GM19238 (cell line): ENCODE measurements around the gene NUP58.
A peak's percentile ranks its signal among the peaks of the same experiment; 100 is the strongest.

Experiments
- DNase-seq: peaks from one replicate; pipeline ENCODE4 v3.0.0; 2011; ENCODE audit warnings: low spot score; ENCODE audit not compliant: insufficient read length

The NUP58 gene

DNA sequence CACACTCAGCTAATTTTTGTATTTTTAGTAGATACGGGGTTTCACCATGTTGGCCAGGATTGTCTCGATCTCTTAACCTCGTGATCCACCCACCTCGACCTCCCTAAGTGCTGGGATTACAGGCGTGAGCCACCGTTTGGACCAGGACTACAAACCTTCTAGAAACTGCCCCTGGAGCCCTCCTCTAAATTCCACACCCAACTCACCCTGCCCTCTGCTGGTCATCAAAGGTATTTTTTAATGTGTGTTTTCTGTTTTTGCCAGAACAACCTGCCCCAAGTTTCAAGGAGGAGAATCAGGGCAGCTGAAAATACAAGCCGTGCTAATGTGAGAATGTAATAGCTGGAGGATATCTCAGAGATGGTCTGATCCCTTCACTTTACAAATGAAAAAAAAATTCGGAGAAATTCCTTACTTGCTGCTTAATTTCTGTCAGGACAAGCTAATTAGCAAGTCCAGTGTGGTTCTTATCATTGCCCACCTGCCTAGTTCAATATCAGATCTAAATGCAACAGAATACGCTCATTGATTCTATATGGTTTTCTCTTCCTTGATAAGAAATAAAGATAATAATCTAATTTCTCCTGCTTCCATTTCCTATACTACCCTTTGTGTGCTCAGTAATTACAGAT, 74.4 kb downstream of the NUP58 start:
- DNase-seq: peak; percentile 33

DNA sequence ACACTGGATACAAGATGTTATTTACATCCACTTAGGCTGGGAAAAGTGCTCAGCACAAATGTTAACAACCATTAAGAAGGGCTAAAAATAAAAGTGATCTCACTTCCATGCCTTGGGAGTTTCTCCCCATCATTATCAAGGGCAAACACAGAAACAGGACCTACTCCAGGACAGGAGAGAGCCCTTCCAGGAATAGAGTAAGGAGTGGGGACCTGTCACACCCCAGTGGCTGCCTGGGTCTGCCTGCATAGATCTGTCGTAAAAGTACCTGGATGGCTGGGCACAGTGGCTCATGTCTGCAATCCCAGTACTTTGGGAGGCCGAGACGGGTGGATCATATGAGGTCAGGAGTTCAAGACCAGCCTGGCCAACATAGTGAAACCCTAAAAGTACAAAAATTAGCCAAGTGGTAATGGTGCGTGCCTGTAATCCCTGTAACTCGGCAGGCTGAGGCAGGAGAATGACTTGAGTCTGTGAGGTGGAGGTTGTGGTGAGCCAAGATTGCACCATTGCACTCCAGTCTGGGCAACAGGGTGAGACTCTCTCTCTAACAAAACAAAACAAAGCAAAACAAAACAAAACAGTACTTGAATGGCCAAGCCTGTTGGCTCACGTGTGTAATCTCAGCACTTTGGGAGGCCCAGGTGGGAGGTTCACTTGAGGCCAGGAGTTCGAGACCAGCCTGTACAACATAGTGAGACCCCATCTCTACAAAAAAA, 76.0 kb downstream of the NUP58 start:
- DNase-seq: no peak

DNA sequence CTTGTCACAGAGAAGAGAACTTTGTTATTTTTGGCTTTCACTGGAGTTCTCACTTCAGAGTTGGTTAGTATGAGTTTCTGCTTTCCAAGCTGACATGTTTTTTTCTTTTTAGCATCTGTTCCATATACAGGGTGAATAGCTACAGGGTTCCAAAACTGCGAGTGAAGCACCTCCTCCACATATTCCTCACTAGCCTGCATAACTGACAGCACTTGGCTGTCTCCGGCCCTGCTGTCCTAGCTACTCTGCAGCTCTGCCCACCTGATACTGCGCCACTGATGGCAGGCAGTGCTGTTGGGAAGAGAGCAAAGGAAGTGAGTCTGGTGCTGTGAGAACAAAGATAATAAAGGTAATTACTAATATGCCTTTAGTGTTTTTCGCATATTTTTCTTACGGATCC, 77.1 kb downstream of the NUP58 start:
- no peak for DNase-seq

DNA sequence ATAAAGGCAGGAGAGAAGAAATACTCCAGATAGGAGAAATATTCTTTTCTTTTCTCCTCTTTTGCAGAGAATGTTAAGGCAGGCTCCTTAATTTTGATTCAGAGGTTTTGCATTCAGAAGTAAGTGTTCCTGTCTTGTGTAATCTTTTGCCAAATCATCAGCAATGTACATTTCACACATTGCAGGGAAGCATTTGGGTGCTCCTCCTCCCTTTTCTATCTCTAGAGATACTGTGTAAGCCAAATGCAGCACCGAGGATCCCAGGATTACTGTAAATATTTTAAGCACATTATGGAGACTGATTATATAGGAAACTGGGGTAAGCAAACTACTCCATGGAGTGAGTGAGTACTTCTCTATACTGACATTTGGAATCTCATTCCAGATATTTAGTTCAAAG, 77.6 kb downstream of the NUP58 start:
- no peak for DNase-seq

DNA sequence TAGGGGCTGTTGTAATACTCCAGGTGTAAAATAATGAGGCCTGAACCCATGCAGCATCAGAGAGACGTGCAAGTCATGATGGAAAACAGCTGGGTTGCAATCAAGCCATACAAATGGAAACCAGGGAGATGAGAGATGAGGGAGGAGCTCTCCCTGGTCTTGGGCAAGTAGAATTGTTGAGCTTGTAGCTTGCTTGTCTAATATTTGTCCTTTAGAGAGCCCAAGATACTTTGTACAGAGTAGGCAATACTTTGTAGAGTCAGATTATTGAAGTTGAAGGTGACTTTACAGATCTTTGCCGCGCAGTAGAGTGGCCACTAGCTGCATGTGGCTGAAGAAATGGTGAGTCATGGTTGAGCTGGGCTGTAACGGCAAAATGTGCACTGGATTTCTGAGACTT, 78.7 kb downstream of the NUP58 start:
- DNase-seq: no peak

DNA sequence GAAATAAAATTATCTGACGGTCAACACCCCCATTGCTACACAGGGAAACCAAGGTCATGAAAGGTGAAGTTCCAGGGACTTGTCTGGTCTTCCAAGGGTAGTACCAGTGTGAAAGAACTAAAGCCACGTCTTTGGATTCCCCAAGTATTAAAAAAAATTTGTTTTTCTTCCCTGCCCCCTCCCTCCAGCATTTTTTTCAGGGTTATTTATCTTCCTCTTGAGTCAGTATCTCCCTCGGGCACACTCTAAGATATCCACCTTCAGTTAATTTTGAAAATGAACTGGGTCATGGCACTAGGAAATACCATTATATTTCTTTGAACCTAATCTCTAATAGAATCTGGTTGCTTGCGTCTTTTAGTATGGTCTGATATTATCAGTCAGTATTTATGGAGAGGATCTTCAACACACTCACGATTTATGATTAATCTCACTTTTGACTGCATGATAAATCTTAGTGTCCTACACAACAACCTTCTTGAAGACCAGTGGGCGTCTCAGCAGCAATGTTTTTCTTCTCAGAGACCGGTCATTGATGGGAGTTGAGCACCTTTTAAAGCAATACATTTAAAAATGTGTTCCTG, 79.4 kb downstream of the NUP58 start:
- no peak for DNase-seq

DNA sequence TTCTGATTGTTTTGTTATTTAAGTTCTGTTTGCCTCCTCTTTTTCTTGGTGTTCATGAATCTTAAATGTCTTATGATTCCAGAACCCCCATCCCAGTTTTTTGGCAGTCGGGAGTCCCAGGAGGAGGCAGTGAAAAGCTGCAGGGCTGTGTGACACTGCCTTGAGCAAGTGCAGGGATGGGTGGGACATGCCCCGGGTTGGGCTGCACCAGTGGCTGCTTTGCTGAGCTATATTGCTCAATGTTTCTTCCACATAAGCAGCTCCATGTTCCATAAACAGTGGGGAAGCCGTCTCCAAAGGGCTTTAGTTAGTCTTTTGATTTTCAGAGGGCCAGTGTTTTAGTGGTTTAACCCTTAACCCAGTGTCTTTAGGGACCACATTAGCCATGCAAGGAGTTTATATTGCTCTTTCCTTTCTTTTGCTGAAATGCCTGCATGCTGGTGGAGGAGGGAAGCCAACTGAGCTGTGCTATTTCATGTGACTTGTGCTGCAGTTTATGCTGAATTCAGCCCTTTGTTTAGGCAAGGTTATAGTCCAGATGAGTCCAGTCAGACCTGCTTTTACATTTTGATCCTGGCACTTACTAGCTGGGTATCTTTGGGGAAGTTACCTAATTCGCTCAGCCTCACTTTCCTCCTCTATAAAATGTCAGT, 83.5 kb downstream of the NUP58 start:
- no peak for DNase-seq

DNA sequence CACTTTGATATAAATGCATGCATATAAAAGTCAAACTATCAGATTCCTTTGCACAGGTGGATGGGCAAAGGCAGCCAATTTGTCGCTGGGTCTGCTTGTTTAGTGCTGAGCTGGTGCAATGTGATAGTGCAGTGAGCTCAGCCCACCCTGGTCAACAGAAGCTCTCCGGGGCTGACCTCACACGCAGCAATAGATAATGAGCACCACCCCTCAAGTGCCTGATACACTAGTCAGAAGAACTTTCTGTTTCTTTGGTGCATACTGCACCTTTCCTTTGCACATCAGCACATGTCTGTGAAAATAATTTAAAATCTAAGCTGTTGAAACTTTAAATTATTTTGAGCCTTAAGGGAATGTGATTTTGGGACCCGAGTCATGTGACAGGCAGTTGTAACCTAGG, 90.5 kb downstream of the NUP58 start:
- no peak for DNase-seq
